ENCODE results near the gene NRG3.

NRG3 gene

GRCh38 chr10:81873932-81874816 lies 820 bp upstream of the NRG3 start:
- ATAC-seq (no peak), DNase-seq (ENCODE audit: low spot score in 2 of 2) (no peak)
- H3K27ac Mint-ChIP-seq, result no peak overlapping the region
- H3K36me3 Mint-ChIP-seq, result no peaks in the 10 kb centered on the region
- peaks cover 10% of the 10 kb centered on the region for H3K4me1 Mint-ChIP-seq
- H3K9me3 Mint-ChIP-seq, result peaks cover 7% of the 10 kb centered on the region
- H3K4me3 Mint-ChIP-seq, result no peak overlapping the region

- no peak for DNase-seq (ENCODE audit: low spot score in 2 of 2)
- H3K9me3 Mint-ChIP-seq, result peaks cover 9% of the 10 kb centered on the region
- no peaks in the 10 kb centered on the region for H3K36me3 Mint-ChIP-seq
- no peak for ATAC-seq
- H3K4me1 Mint-ChIP-seq, result peaks cover 10% of the 10 kb centered on the region
- H3K4me3 Mint-ChIP-seq, result no peak overlapping the region
- no peak overlapping the region for H3K27ac Mint-ChIP-seq
These were observed 666 bp downstream of the NRG3 start for GRCh38 chr10:81875467-81876252.

- peaks cover 10% of the 10 kb centered on the region for H3K4me1 Mint-ChIP-seq
- H3K36me3 Mint-ChIP-seq, result no peaks in the 10 kb centered on the region
- peaks cover 9% of the 10 kb centered on the region for H3K9me3 Mint-ChIP-seq
- no peak for ATAC-seq
- DNase-seq (ENCODE audit: low spot score in 2 of 2), result no peak
- H3K4me3 Mint-ChIP-seq, result no peak overlapping the region
- H3K27ac Mint-ChIP-seq, result no peak overlapping the region
These were observed 1.5 kb downstream of the NRG3 start for GRCh38 chr10:81876253-81877077.

- peaks cover 7% of the 10 kb centered on the region for H3K9me3 Mint-ChIP-seq
- ATAC-seq (no peak), DNase-seq (ENCODE audit: low spot score in 2 of 2) (no peak)
- no peak overlapping the region for H3K27ac Mint-ChIP-seq
- peaks cover 10% of the 10 kb centered on the region for H3K4me1 Mint-ChIP-seq
- no peaks in the 10 kb centered on the region for H3K36me3 Mint-ChIP-seq
- no peak overlapping the region for H3K4me3 Mint-ChIP-seq
These were observed 2.6 kb downstream of the NRG3 start for GRCh38 chr10:81877596-81877995.

DNA sequence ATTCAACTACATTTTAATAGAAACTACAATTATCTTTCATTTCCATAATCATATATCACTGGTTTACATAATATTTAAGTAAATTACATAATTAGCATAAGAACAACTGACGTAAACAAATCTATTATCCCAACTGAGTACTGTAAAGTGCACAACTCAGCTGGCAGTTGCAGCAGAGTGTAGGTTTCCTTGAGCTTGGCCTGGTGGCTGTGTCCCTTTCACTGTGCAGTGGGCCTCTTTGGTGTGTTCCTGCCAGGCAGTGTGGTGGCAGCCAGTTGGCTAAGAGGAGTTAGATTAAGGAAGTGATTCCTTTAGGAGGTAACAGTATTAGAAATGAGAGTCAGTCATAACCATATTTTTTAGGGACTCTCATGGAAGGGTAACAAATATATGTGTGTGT lies 7.0 kb downstream of the NRG3 start:
- no peak for ATAC-seq
- Mint-ChIP-seq H3K4me3 (no peak overlapping the region), H3K27ac (no peak overlapping the region)

DNA sequence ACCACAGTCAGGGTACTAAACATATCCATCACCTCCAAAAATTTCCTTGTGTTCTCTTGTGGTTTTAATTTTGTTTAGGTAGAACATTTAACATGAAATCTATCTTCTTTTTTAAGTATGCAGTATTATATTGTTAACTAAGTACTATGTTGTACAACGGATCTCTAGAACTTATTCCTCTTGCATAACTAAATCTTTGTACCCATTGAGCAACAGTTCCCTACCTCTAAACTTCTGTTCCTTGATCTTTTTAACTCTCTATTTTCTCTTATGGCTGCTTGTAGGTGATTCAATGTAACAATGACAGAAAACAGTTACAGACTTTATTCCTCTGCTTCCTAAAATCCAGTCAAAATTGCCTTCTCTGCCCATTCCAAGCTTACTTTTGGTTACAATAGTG lies 9.9 kb downstream of the NRG3 start:
- H3K4me1 Mint-ChIP-seq, result no peaks in the 10 kb centered on the region
- no peak for DNase-seq (ENCODE audit: low spot score in 2 of 2)
- no peak for ATAC-seq
- H3K36me3 Mint-ChIP-seq, result no peaks in the 10 kb centered on the region
- H3K27ac Mint-ChIP-seq, result no peak overlapping the region
- no peak overlapping the region for H3K4me3 Mint-ChIP-seq
- no peaks in the 10 kb centered on the region for H3K9me3 Mint-ChIP-seq

More for the DNA sequence above, 7.0 kb downstream of the NRG3 start:
- no peaks in the 10 kb centered on the region for H3K36me3 Mint-ChIP-seq
- H3K9me3 Mint-ChIP-seq, result peaks cover 2% of the 10 kb centered on the region
- H3K4me1 Mint-ChIP-seq, result no peaks in the 10 kb centered on the region
- no peak for DNase-seq (ENCODE audit: low spot score in 2 of 2)

DNA sequence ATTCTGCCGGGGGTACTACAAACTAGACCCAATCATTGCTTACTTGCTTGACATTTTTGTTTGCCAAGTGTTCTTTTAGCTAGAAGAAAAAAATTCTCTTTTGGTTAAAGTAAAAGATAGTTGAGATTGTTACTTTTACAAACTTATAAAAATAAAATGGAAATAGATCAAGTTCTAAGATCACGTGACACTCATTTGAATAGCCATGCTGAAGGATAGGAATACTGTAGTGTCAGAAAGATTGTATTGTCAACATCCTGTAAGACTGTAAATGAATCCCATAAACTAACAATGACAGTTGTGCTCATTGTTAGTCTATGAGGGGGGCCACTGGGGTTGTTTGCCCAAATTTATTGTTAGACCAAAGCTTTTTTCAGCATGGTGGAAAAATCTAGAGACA lies 10.5 kb downstream of the NRG3 start:
- no peak overlapping the region for H3K4me3 Mint-ChIP-seq
- H3K27ac Mint-ChIP-seq, result no peak overlapping the region
- no peaks in the 10 kb centered on the region for H3K4me1 Mint-ChIP-seq
- no peaks in the 10 kb centered on the region for H3K9me3 Mint-ChIP-seq
- H3K36me3 Mint-ChIP-seq, result no peaks in the 10 kb centered on the region
- DNase-seq (ENCODE audit: low spot score in 2 of 2) (no peak), ATAC-seq (no peak)

DNA sequence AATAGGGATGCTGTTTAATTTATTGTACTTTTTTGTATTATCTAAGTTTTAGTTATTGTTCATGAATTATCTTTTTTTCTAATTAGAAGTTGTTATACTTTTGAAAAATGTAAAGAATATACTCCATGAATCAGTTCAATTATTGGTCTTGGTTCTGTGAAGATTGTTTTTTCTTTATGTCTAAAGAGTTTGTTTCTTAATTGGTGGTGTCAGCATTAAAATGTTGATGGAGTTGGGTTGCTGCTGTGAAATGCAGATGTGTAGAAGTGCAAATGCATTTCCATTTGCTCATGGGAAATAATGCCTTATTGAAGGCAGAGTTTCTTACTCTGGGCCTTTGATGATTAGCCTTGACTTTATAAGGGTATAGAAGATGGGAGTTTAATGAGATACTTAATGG lies 11.9 kb downstream of the NRG3 start:
- peaks cover 4% of the 10 kb centered on the region for H3K36me3 Mint-ChIP-seq
- no peaks in the 10 kb centered on the region for H3K4me1 Mint-ChIP-seq
- DNase-seq (ENCODE audit: low spot score in 2 of 2) (no peak), ATAC-seq (no peak)
- H3K27ac Mint-ChIP-seq, result no peak overlapping the region
- H3K9me3 Mint-ChIP-seq, result peaks cover 7% of the 10 kb centered on the region
- no peak overlapping the region for H3K4me3 Mint-ChIP-seq

DNA sequence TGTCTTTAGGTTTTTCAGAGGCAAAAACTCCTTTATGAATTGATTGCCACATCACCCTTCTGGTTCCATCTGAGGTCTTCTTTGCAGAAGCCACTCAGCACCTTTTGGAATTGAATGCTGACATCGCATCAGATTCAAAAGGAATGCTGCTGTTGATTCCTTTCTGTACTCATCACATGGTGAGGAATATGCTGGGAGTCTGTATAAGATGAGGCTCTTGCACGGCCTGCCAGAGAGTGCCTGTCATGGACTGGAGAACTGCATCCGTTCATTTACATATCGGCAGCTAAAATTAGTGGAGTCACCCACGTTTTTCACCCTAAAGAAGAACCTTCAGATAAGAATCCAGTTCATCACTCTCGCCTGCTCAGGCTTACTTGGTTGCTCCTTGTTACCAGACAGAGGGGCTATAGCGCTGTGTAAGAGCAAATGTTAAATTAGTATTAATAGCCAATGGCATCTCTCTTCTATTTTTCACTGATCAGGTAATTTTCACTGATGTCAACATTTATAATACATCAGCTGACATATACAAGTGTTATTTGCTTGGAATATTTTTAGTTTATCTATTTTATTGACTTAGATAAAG lies 14.3 kb downstream of the NRG3 start:
- peaks cover 11% of the 10 kb centered on the region for H3K9me3 Mint-ChIP-seq
- no peak overlapping the region for H3K4me3 Mint-ChIP-seq
- ATAC-seq (no peak), DNase-seq (ENCODE audit: low spot score in 2 of 2) (no peak)
- H3K36me3 Mint-ChIP-seq, result peaks cover 4% of the 10 kb centered on the region
- H3K4me1 Mint-ChIP-seq, result no peaks in the 10 kb centered on the region
- H3K27ac Mint-ChIP-seq, result no peak overlapping the region

- Mint-ChIP-seq H3K9me3 (peaks cover 19% of the 10 kb centered on the region), H3K4me1 (no peaks in the 10 kb centered on the region), H3K36me3 (peaks cover 4% of the 10 kb centered on the region), H3K27ac (no peak overlapping the region), H3K4me3 (no peak overlapping the region)
- ATAC-seq (no peak), DNase-seq (ENCODE audit: low spot score in 2 of 2) (no peak)
These were observed 19.6 kb downstream of the NRG3 start for GRCh38 chr10:81894616-81895015.

GRCh38 chr10:81898518-81898917 lies 23.5 kb downstream of the NRG3 start:
- no peak overlapping the region for H3K27ac Mint-ChIP-seq
- ATAC-seq (no peak), DNase-seq (ENCODE audit: low spot score in 2 of 2) (no peak)
- H3K4me1 Mint-ChIP-seq, result no peaks in the 10 kb centered on the region
- no peaks in the 10 kb centered on the region for H3K36me3 Mint-ChIP-seq
- H3K4me3 Mint-ChIP-seq, result no peak overlapping the region
- peaks cover 8% of the 10 kb centered on the region for H3K9me3 Mint-ChIP-seq

DNA sequence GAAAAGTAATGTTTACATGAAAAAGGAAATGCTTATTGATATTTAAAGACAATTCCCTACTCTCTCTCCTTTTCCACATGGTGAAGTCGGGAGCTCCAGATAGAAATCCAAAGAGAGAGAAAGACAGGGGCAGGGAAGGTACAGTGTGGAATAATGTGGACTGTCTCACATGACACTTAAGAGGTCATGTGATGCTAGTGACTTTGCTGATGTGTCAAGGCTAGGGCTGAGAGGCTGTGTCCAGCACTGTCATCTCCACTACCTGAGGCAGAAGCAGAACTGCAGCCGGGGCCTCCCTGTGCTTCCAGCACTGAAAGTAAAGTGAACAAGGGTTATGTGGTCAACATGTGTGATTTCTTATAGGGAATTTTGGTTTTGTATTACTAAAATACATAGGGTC lies 26.0 kb downstream of the NRG3 start:
- no peaks in the 10 kb centered on the region for H3K36me3 Mint-ChIP-seq
- ATAC-seq (no peak), DNase-seq (ENCODE audit: low spot score in 2 of 2) (no peak)
- H3K4me1 Mint-ChIP-seq, result no peaks in the 10 kb centered on the region
- H3K4me3 Mint-ChIP-seq, result no peak overlapping the region
- H3K9me3 Mint-ChIP-seq, result peaks cover 12% of the 10 kb centered on the region
- H3K27ac Mint-ChIP-seq, result no peak overlapping the region

DNA sequence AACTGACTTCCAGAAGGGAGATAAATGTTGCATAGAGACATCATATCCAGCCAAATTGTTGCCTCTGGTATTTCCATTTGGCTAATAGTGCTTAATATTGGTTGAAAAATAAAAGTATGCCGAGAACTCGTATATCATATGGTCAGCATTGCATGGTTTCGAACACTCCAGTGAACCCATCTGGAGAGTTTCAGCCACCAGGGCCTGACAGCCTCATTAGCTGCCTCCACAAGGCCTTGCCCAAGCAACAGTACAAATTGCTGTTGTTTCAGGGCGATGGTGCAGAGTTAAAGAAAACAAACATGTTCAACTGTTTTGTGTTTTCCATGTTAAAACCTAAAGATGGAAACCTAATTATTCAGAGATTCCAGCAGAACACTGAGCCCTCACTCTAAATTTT lies 28.5 kb downstream of the NRG3 start:
- Mint-ChIP-seq H3K4me1 (no peaks in the 10 kb centered on the region), H3K36me3 (no peaks in the 10 kb centered on the region), H3K4me3 (no peak overlapping the region), H3K27ac (no peak overlapping the region), H3K9me3 (peaks cover 10% of the 10 kb centered on the region)
- DNase-seq (ENCODE audit: low spot score in 2 of 2), result no peak
- no peak for ATAC-seq

DNA sequence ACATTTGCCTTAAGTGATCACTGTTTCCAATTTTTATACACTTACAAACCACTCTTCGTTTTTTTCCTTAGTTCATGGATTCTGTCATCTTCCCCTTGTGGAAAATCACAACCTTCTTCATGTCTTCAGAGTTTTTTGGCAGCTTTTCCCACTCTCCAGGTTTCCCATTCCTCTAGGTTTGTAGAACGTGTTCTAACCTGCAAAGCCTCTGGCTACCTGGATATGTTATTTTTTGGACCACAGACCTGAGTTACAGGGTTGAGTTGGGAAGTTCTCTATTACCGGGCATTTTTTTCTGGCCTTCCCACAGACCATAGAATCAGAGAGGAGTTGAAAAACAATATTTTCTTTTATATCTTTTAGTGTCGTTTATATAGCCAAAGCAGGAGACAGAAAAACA lies 30.2 kb downstream of the NRG3 start:
- H3K4me1 Mint-ChIP-seq, result no peaks in the 10 kb centered on the region
- H3K9me3 Mint-ChIP-seq, result peaks cover 12% of the 10 kb centered on the region
- H3K4me3 Mint-ChIP-seq, result no peak overlapping the region
- H3K36me3 Mint-ChIP-seq, result no peaks in the 10 kb centered on the region
- ATAC-seq (no peak), DNase-seq (ENCODE audit: low spot score in 2 of 2) (no peak)
- H3K27ac Mint-ChIP-seq, result no peak overlapping the region

- no peak for DNase-seq (ENCODE audit: low spot score in 2 of 2)
- ATAC-seq, result no peak
These were observed 34.5 kb downstream of the NRG3 start for GRCh38 chr10:81909453-81909852.

More at GRCh38 chr10:81909453-81909852, 34.5 kb downstream of the NRG3 start:
- no peaks in the 10 kb centered on the region for H3K36me3 Mint-ChIP-seq
- no peak overlapping the region for H3K27ac Mint-ChIP-seq
- no peak overlapping the region for H3K4me3 Mint-ChIP-seq
- H3K4me1 Mint-ChIP-seq, result no peaks in the 10 kb centered on the region
- H3K9me3 Mint-ChIP-seq, result peaks cover 16% of the 10 kb centered on the region
